HG03457 (cell line): ENCODE results near the gene FNDC3B.
A peak's percentile ranks its signal among the peaks of the same experiment; 100 is the strongest.
"Not testable (repeated sequence)": the region's sequence is repeated elsewhere in the genome, so short reads cannot be mapped to it uniquely, and the experiment has no call there.

Experiments used
- ATAC-seq: cut with Tn5 transposase; IDR thresholded peaks from one replicate; pipeline ENCODE4 v1.9.1; 2021; ENCODE audit warnings: moderate number of reproducible peaks; ENCODE audit not compliant: unreplicated experiment

Gene FNDC3B

GRCh38 chr3:172039436-172040077 lies at the start of gene FNDC3B:
TSS of gene FNDC3B (plus strand) at chr3:172039578. CDS start at chr3:172112480, 72,902 bp downstream.
- peak; percentile 61 for ATAC-seq

DNA sequence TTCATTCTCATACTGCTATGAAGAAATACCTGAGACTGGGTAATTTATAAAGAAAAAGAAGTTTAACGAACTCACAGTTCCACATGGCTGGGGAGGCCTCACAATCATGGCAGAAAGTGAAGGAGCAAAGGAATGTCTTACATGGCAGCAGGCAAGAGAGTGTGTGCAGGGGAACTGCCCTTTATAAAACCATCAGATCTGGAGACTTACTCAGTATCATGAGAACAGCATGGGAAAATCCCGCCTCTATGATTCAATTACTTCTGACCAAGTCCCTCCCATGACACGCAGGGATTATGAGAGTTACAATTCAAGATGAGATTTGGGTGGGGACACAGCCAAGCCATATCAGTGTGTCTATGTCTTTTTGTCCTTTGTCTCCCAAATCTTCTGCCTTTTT lies 49.1 kb upstream of the FNDC3B start:
- not testable (repeated sequence) for ATAC-seq

- no peak for ATAC-seq
Measured at GRCh38 chr3:171991166-171991565, 48.2 kb upstream of the FNDC3B start.

GRCh38 chr3:171994646-171995428 lies 44.5 kb upstream of the FNDC3B start:
- no peak for ATAC-seq

DNA sequence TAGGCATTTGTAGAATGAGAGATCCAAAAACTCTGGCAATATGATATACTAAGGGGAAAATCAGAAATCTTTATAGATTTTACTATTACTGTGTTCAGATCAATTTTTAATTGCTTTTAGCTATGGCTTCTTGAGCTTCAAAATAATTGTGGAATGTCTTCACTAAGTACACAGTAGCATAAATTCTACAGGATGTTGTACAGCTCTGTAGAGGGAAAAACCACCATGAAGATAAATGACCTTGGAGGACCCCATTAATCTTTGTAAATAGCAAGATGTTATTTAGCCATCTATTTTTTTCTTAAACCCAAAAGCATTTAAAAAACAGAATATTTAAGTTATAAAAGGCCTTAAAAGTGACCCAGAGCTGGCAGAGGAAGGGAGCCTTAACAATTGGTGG lies 43.9 kb upstream of the FNDC3B start:
- ATAC-seq, result no peak

DNA sequence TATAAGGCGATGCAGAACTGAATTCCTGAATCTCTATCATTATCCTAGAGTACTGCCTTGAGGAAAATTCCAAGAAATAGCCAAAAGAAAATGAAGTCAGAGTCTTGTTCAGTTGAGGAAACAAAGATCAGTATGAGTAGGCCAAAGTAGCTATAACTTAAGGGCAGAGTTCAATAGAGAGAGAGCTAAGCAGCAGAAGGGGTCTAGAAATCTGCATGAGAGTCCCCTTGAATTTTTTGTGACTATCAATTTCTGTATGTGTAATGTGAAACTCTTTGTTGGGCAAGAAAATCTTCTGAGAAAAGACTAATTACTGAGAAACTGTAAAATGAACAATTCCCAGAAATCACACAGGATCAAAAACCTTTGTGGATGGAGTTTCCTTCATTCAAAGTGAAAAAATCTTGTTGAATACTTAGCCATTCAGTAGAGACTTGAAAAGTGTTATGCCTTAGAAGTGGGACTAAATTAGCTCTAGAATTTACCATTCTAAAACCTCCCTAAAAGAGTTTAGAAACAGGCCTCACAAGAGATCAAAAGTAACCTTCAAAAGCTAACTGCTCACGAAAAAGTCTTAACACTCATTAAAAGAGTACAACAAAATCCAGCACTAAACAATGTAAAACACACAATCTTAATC lies 43.1 kb upstream of the FNDC3B start:
- ATAC-seq, result no peak

- ATAC-seq, result not testable (repeated sequence)
Measured at GRCh38 chr3:171998731-171999130, 40.6 kb upstream of the FNDC3B start.

DNA sequence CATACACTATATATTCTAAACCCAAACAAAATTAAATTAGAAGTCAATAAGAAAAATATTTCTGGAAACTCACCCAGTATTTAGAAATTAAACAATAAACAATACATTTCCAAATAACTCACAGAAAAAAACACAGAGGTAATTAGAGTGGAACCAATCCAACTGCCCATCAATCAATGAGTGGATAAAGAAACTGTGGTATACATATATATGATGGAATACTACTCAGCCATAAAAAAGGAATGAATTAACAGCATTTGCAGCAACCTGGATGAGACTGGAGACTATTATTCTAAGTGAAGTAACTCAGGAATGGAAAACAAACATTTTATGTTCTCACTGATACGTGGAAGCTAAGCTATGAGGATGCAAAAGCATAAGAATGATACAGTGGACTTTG lies 37.8 kb upstream of the FNDC3B start:
- ATAC-seq, result not testable (repeated sequence)

DNA sequence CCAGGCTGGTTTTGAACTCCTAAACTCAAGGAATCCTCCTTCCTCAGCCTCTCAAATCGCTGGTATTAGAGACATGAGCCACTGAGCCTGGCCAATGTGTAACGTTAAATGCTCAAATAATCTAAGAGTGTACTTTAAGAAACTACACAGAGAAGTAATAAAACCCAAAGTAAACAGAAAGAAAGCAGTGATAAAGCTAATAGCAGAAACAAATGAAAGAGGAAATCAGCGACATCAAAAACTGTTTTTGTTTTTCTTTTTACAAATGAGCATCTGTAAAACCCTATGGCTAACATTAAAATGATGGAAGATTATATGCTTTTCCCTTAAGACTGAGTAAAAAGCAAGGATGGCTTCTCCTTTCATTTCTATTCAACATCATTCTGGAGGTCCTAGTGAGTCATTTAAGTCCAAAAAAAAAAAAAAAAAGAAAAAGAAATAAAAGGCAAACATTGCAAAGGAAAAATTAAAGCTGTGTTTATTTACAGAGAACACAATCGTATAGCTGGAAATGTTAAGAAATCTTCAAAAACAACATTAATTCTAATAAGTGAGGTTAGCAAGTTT lies 36.8 kb upstream of the FNDC3B start:
- ATAC-seq, result no peak

DNA sequence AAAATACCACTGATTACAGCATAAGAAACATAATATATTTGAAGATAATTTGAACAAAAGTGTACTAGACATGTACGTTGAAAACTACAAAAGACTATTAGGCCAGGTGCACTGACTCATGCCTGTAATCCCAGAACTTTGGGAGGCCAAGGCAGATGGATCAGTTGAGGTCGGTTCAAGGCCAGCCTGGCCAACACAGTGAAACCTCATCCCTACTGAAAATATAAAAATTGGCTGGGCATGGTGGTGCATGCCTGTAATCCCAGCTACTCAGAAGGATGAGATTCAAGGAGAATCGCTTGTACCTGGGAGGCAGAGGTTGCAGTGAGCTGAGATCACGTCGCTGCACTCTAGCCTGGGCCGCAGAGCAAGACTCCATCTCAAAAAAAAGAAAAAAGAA lies 36.2 kb upstream of the FNDC3B start:
- no peak for ATAC-seq

DNA sequence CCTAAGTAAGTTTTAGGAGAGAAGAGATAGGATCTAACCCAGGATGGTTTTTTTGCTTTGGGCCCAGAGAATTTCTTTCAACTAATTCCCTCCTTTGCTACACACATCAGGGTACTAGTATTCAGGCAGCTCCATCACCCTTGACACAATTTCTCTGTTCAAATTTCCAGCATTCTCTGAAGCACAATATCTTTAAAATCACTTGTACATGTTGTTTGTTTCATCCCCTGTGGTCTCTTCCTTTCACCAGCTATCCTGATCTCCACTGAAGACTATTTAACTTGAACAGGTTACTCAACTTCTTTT lies 32.4 kb upstream of the FNDC3B start:
- ATAC-seq, result no peak

DNA sequence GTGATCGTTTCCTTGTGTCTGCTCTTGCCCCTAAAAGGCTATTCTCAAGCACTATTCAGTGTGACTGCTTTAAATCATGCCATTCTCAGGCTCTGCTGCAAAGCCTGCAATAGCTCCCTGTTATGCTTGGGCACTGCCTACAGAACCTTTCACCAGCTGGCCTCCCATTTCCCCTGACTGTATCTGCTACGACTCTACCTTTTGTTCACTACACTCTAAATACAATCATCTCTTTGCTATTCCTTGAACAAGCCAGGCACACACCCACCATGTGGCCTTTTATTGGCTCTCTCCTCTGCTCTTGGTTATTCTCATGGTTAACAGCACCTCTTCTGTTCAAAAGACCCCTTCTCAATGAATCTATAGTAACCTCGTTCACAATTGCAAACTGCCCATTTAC lies 29.6 kb upstream of the FNDC3B start:
- ATAC-seq, result no peak

GRCh38 chr3:172012775-172013174 lies 26.6 kb upstream of the FNDC3B start:
- ATAC-seq, result no peak

DNA sequence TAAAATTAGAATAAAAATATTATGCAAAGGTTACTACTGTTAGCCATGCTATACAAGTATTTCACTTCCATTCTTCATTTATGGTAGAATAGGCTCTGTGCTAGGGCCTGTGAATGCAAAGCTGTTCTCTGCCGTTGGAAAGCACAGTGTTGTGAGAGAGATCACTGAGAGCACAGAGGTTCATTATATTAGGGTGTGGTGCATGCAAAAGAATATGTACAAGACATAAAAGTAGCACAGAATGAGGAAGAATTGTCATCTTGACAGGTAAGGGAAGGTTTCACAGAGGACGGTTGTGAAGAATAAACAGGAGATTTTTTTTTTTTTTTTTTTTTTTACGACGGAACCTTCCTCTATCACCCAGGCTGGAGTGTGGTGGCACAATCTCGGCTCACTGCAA lies 25.2 kb upstream of the FNDC3B start:
- ATAC-seq, result no peak

GRCh38 chr3:172018364-172018763 lies 21.0 kb upstream of the FNDC3B start:
- ATAC-seq, result no peak

GRCh38 chr3:172020763-172021162 lies 18.6 kb upstream of the FNDC3B start:
- ATAC-seq, result no peak

DNA sequence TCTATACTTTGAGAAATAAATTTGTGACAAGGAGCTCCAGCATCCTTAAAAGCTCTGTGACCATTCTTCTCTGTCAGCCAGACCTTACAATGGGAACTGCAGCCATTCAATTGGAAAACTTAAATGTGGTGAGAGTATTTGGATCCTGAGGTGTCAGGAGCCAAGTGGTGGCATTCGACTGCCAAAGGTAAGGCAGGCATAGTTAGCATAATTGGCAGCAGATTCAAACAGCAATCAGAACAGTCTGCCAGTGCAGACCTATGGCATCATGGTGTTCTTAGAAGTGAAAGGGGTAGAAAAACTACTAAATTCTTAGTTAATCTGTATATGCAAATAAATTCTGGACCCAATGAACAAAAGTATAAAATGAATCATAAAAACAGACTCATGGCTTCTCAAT lies 18.2 kb upstream of the FNDC3B start:
- no peak for ATAC-seq

DNA sequence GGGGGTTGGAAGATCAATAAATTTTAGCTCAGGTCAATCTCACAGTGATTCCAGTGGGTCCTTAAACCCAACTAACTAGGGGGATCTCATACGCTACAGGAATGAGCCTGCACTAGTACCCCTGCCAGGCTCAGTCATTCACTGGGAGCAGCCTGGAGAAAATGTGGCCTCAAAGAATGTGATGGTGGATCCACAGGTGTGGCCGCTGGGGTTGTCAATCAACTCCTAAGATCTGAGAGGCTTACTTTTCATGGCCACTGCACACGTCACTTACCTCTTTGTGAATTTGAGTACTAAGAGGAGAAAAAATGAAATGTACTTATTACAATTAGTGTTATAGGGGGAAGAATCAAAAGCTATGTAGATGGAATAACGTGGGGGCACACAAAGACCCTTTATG lies 17.5 kb upstream of the FNDC3B start:
- ATAC-seq, result no peak

GRCh38 chr3:172023915-172024314 lies 15.5 kb upstream of the FNDC3B start:
- no peak for ATAC-seq

GRCh38 chr3:172024679-172025078 lies 14.7 kb upstream of the FNDC3B start:
- no peak for ATAC-seq

GRCh38 chr3:172029425-172030098 lies 9.8 kb upstream of the FNDC3B start:
- ATAC-seq, result no peak
